IMR-90 (cell line): ENCODE data around the gene TMEM107. TPM values are rescaled to one million over a fixed set of nuclear protein-coding genes. Genes with fewer than 3 reads are reported as not detected.

Source experiments
- ATAC-seq: fragments of 200-7000 bp; cut with Tn5 transposase; 2 replicates; pipeline ENCODE4 v1.9.1; 2020; ENCODE audit warnings: low read depth, mild to moderate bottlenecking, moderate library complexity
- BruUV-seq: library from RNA; stranded (reverse); fragments of 400-500 nt; replicated peaks from 2 replicates; lab custom pipeline; 2021; lab: Mats Ljungman, UMichigan
- CTCF ChIA-PET: fragments of 300-600 bp; formaldehyde crosslinking; extraction: SDS; loops from one replicate; lab custom pipeline; 2021; ENCODE audit warnings: antibody characterized with exemption; lab: Yijun Ruan, JAX
- POLR2A ChIA-PET: fragments of 300-600 bp; sonication (Branson Sonifier 250); formaldehyde crosslinking; loops from one replicate; lab custom pipeline; 2022; ENCODE audit warnings: antibody characterized with exemption; ENCODE audit not compliant: unreplicated experiment; lab: Charles Lee
- DNase-seq: peaks from one replicate; pipeline ENCODE4 v3.0.0; 2013
- H2AFZ ChIP-seq: replicated peaks from 2 replicates; pipeline ENCODE3; 2013; ENCODE audit warnings: low read length, mild to moderate bottlenecking; ENCODE audit not compliant: poor library complexity
- H2AK5ac ChIP-seq: 2 replicates; pipeline ENCODE4 v1.6.1; 2013; ENCODE audit warnings: low read depth, low read length, inconsistent platforms
- H2AK9ac ChIP-seq: replicated peaks from 2 replicates; pipeline ENCODE3; 2013; ENCODE audit warnings: mild to moderate bottlenecking, low read depth, low read length, moderate library complexity; ENCODE audit not compliant: poor library complexity
- H2BK120ac ChIP-seq: 2 replicates; pipeline ENCODE4 v1.6.1; 2013; ENCODE audit warnings: low read depth, low read length, inconsistent platforms
- H2BK15ac ChIP-seq: 3 replicates; pipeline ENCODE4 v1.6.1; 2013; ENCODE audit warnings: low read depth, low read length, inconsistent platforms
- H2BK20ac ChIP-seq: 2 replicates; pipeline ENCODE4 v1.6.1; 2013; ENCODE audit warnings: low read depth, mild to moderate bottlenecking, inconsistent platforms, low read length, moderate library complexity
- H2BK5ac ChIP-seq: 2 replicates; pipeline ENCODE4 v1.6.1; 2013; ENCODE audit warnings: mild to moderate bottlenecking, low read depth, low read length, inconsistent platforms; ENCODE audit not compliant: poor library complexity, severe bottlenecking
- H3K14ac ChIP-seq: replicated peaks from 2 replicates; pipeline ENCODE4 v1.6.1; 2013; ENCODE audit warnings: low read depth, low read length, inconsistent platforms
- H3K18ac ChIP-seq: 2 replicates; pipeline ENCODE4 v1.6.1; 2013; ENCODE audit warnings: low read depth, low read length, control low read depth
- H3K23ac ChIP-seq: 2 replicates; pipeline ENCODE4 v1.6.1; 2013; ENCODE audit warnings: low read depth, low read length, inconsistent platforms
- H3K27ac ChIP-seq: 2 replicates; pipeline ENCODE4 v1.5.1; 2013; ENCODE audit warnings: mild to moderate bottlenecking, control low read depth, low read length; ENCODE audit not compliant: insufficient read depth
- H3K27me3 ChIP-seq: 2 replicates; pipeline ENCODE4 v1.6.1; 2013; ENCODE audit warnings: low read length; ENCODE audit not compliant: control insufficient read depth, insufficient read depth
- H3K36me3 ChIP-seq: 2 replicates; pipeline ENCODE4 v1.6.1; 2013; ENCODE audit warnings: low read length, mixed read lengths; ENCODE audit not compliant: control insufficient read depth, insufficient read depth
- H3K4ac ChIP-seq: 2 replicates; pipeline ENCODE4 v1.6.1; 2013; ENCODE audit warnings: low read depth, low read length, inconsistent platforms
- H3K4me1 ChIP-seq: 2 replicates; pipeline ENCODE4 v1.6.1; 2013; ENCODE audit warnings: low read length, mixed read lengths; ENCODE audit not compliant: control insufficient read depth, insufficient read depth
- H3K4me2 ChIP-seq: 2 replicates; pipeline ENCODE4 v1.6.1; 2013; ENCODE audit warnings: low read depth, mild to moderate bottlenecking, control low read depth, low read length, moderate library complexity
- H3K4me3 ChIP-seq: 2 replicates; pipeline ENCODE4 v1.5.1; 2013; ENCODE audit warnings: low read depth, mild to moderate bottlenecking, control low read depth, low read length, moderate library complexity; ENCODE audit not compliant: insufficient read depth
- H3K56ac ChIP-seq: 2 replicates; pipeline ENCODE4 v1.6.1; 2013; ENCODE audit warnings: low read length, inconsistent platforms; ENCODE audit not compliant: insufficient read depth; ENCODE audit errors: extremely low read depth
- H3K79me1 ChIP-seq, 2 experiments: 2 replicates each; pipeline ENCODE4 v1.6.1; 2013; ENCODE audit warnings: low read length in 2 of 2, inconsistent platforms in 1 of 2, low read depth in 1 of 2
- H3K9ac ChIP-seq: 2 replicates; pipeline ENCODE4 v1.6.1; 2013; ENCODE audit warnings: low read depth, low read length, control low read depth
- H3K9me1 ChIP-seq: 2 replicates; pipeline ENCODE4 v1.6.1; 2013; ENCODE audit warnings: low read length, inconsistent platforms; ENCODE audit not compliant: insufficient read depth
- H3K9me3 ChIP-seq: 2 replicates; pipeline ENCODE4 v1.6.1; 2013; ENCODE audit warnings: low read length; ENCODE audit not compliant: control insufficient read depth, insufficient read depth
- H4K20me1 ChIP-seq: 2 replicates; pipeline ENCODE4 v1.6.1; 2013; ENCODE audit warnings: low read length, inconsistent platforms; ENCODE audit not compliant: insufficient read depth
- H4K5ac ChIP-seq: 2 replicates; pipeline ENCODE4 v1.6.1; 2013; ENCODE audit warnings: mild to moderate bottlenecking, low read depth, low read length, control low read depth
- H4K8ac ChIP-seq, 2 experiments: 2 replicates each; pipeline ENCODE4 v1.6.1; 2013; ENCODE audit warnings: low read depth in 2 of 2, low read length in 2 of 2, control low read depth in 1 of 2, inconsistent platforms in 1 of 2
- H4K91ac ChIP-seq: 2 replicates; pipeline ENCODE4 v1.6.1; 2013; ENCODE audit warnings: low read depth, low read length, inconsistent platforms; ENCODE audit not compliant: insufficient read depth
- BHLHE40 ChIP-seq: fragments of 150-350 bp; IDR thresholded peaks from 2 replicates; pipeline ENCODE4 v1.6.1; 2016; ENCODE audit warnings: mild to moderate bottlenecking, low read depth, low read length
- CEBPB ChIP-seq: IDR thresholded peaks from 2 replicates; pipeline ENCODE4 v1.6.1; 2012; ENCODE audit warnings: low read depth, low read length, improper control_type of control experiment
- CHD1 ChIP-seq: IDR thresholded peaks from 2 replicates; pipeline ENCODE4 v1.6.1; 2012; ENCODE audit warnings: low read depth, low read length, improper control_type of control experiment
- CTCF ChIP-seq: conservative IDR thresholded peaks from 2 replicates; pipeline ENCODE4 v1.5.1; 2012; ENCODE audit warnings: mild to moderate bottlenecking, low read depth, low read length, improper control_type of control experiment
- ELK1 ChIP-seq: fragments of 150-350 bp; IDR thresholded peaks from 2 replicates; pipeline ENCODE4 v1.6.1; 2016; ENCODE audit warnings: low read depth, mild to moderate bottlenecking, low read length, moderate library complexity, borderline replicate concordance
- FOS ChIP-seq: fragments of 150-350 bp; IDR thresholded peaks from 2 replicates; pipeline ENCODE4 v1.6.1; 2016; ENCODE audit warnings: low read depth, low read length
- MAFK ChIP-seq: IDR thresholded peaks from 2 replicates; pipeline ENCODE4 v1.6.1; 2012; ENCODE audit warnings: low read depth, low read length, improper control_type of control experiment
- MAZ ChIP-seq: IDR thresholded peaks from 2 replicates; pipeline ENCODE4 v1.6.1; 2012; ENCODE audit warnings: low read depth, mild to moderate bottlenecking, low read length, improper control_type of control experiment, moderate library complexity, borderline replicate concordance
- MXI1 ChIP-seq: IDR thresholded peaks from 2 replicates; pipeline ENCODE4 v1.6.1; 2012; ENCODE audit warnings: low read depth, mild to moderate bottlenecking, low read length, moderate library complexity, borderline replicate concordance
- NFE2L2 ChIP-seq: fragments of 150-350 bp; IDR thresholded peaks from 2 replicates; pipeline ENCODE4 v1.6.1; 2016; ENCODE audit warnings: low read depth, mild to moderate bottlenecking, low read length
- POLR2A ChIP-seq: IDR thresholded peaks from 2 replicates; pipeline ENCODE4 v1.6.1; 2012; ENCODE audit warnings: mild to moderate bottlenecking, low read depth, low read length
- RAD21 ChIP-seq: IDR thresholded peaks from 2 replicates; pipeline ENCODE4 v1.6.1; 2012; ENCODE audit warnings: low read length, improper control_type of control experiment
- RCOR1 ChIP-seq: IDR thresholded peaks from 2 replicates; pipeline ENCODE4 v1.6.1; 2012; ENCODE audit warnings: mild to moderate bottlenecking, low read length, improper control_type of control experiment; ENCODE audit not compliant: insufficient replicate concordance
- RFX5 ChIP-seq: IDR thresholded peaks from 2 replicates; pipeline ENCODE4 v1.8.0; 2012; ENCODE audit warnings: low read depth, mild to moderate bottlenecking, low read length, moderate library complexity
- SMC3 ChIP-seq: fragments of 150-350 bp; IDR thresholded peaks from 2 replicates; pipeline ENCODE4 v1.6.1; 2016; ENCODE audit warnings: low read depth, mild to moderate bottlenecking, antibody characterized with exemption, low read length, moderate library complexity
- WGBS, 2 experiments: methylation state at CpG; one replicate each; pipeline versions ENCODE4 v1.1.5 to v1.1.7; 2013; ENCODE audit warnings: missing lambda C conversion rate in 2 of 2; ENCODE audit not compliant: insufficient read length in 1 of 2; ENCODE audit errors: extremely low coverage in 2 of 2; 5-methylcytosine and 5-hydroxymethylcytosine counted together
- dilution Hi-C: fragments of 300-500 bp; cut with HindIII; formaldehyde crosslinking; loops from one replicate; pipeline ENCODE4 v1.14.3; 2018; ENCODE audit warnings: low sequenced_read_pairs; ENCODE audit not compliant: unreplicated experiment
- in situ Hi-C: fragments of 300-500 bp; cut with MboI; formaldehyde crosslinking; loops from 3 replicates; pipeline ENCODE4 v1.14.3; 2019; ENCODE audit warnings: low sequenced_read_pairs, inconsistent platforms, mixed read lengths
- intact Hi-C: fragments of 100-400 bp; cut with micrococcal nuclease; formaldehyde crosslinking; loops from 2 replicates; pipeline ENCODE4 v1.10.0; 2022
- polyA plus RNA-seq, 3 experiments: library from polyadenylated mRNA; depleted of rRNA; stranded (reverse); fragments of >200 nt; gene quantifications; 2 replicates each; pipeline ENCODE4 v1.2.3, GENCODE V29; 2012; ENCODE audit warnings: low replicate concordance in 1 of 3
- total RNA-seq: library from RNA; depleted of rRNA; stranded (reverse); fragments of >200 nt; gene quantifications from 2 replicates; pipeline ENCODE4 v1.2.3, GENCODE V29; 2012

TMEM107 gene
- total and polyA plus RNA-seq, 2 of the 4 experiments (the other 2 are of a cell fraction): 12.9 to 14.3 TPM

- Histone ChIP-seq H2AK5ac (peak overlapping the region; percentile 90; the same call in 1 of the 2 replicates), H3K36me3 (peaks cover 14% of the 10 kb centered on the region), H2BK15ac (no peak overlapping the region), H3K4me3 (no peak overlapping the region), H2BK20ac (no peak overlapping the region), H4K5ac (no peak overlapping the region), H3K9me3 (no peaks in the 10 kb centered on the region), H3K4me1 (peaks cover 23% of the 10 kb centered on the region), H2AFZ (peak overlapping the region; percentile 7), H3K9me1 (peaks cover 22% of the 10 kb centered on the region), H4K20me1 (peaks cover 11% of the 10 kb centered on the region), H4K8ac (peak overlapping the region in 1 of 2 experiments; percentile 88; a peak in 1 of 4 replicates), H2AK9ac (no peak overlapping the region), H3K18ac (no peak overlapping the region), H3K14ac (no peak overlapping the region), H3K4ac (peak overlapping the region; percentile 35), H2BK5ac (peak overlapping the region; percentile 73), H3K9ac (no peak overlapping the region), H3K27me3 (no peaks in the 10 kb centered on the region), H2BK120ac (no peak overlapping the region), H3K23ac (no peak overlapping the region; the same call in 1 of the 2 replicates), H3K27ac (peak overlapping the region; percentile 81), H3K4me2 (no peak overlapping the region), H3K56ac (no peak overlapping the region), H3K79me1 (peaks cover 3 to 40% of the 10 kb centered on the region in 2 experiments; a peak in 2 of 4 replicates), H4K91ac (peak overlapping the region; percentile 9; the same call in 1 of the 2 replicates)
- in situ Hi-C loops: loop anchor here (25.0 kb wide), 1 partner anchor 916 kb away; the partner anchor contains the start of genes DVL2, GABARAP and PHF23
- BruUV-seq: no TSS peak
- DNase-seq (peak; percentile 97), ATAC-seq (peak; percentile 1)
- 39% methylated on average over 5 of the region's 13 CpGs; no CpG with 5 or more reads in 1 of the 2 experiments for WGBS, 2 experiments
- POLR2A ChIA-PET: interaction anchor here (1.2 kb wide), 1 partner anchor 20 kb away, joined by 4 read pairs; no protein-coding TSS in a partner anchor
- CTCF ChIA-PET: no interaction called here
- dilution Hi-C loops: no loop called here
- intact Hi-C loops: no loop called here
- TF ChIP-seq CHD1 (no peak), MAFK (peak; percentile 18; the same call in 1 of the 2 replicates), ELK1 (no peak), MXI1 (peak; percentile 59; the same call in 1 of the 2 replicates), BHLHE40 (peak; percentile 87), RAD21 (no peak), RCOR1 (no peak), CTCF (no peak), FOS (peak; percentile 42; the same call in 1 of the 2 replicates), CEBPB (0 out of 2 replicates have a peak, but pooled peaks have one; percentile 11), POLR2A (peak; percentile 8; the same call in 1 of the 2 replicates), MAZ (peak; percentile 95), SMC3 (no peak), NFE2L2 (no peak), RFX5 (no peak)
Measured at GRCh38 chr17:8153525-8153956, 22.6 kb downstream of the TMEM107 start.
